MM.1S (cell line): ENCODE measurements around the gene WDR45B.

Experiments used
- CTCF ChIP-seq: fragments of 300-600 bp; sonication (generic); IDR thresholded peaks from 2 replicates; pipeline ENCODE4 v1.5.1; 2016; ENCODE audit warnings: antibody characterized with exemption, low read length, mixed read lengths
- EZH2 ChIP-seq: fragments of 300-600 bp; sonication (generic); optimal IDR thresholded peaks from 2 replicates; pipeline ENCODE3; 2017; ENCODE audit warnings: low read depth, mild to moderate bottlenecking, antibody characterized with exemption, low read length, mixed read lengths
- EZH2phosphoT487 ChIP-seq: fragments of 300-600 bp; sonication (generic); IDR thresholded peaks from 2 replicates; pipeline ENCODE4 v1.6.1; 2018; ENCODE audit warnings: antibody characterized with exemption, low read length

- TF ChIP-seq CTCF (no peak), EZH2 (no peak), EZH2phosphoT487 (no peak)
These were observed 9.7 kb upstream of the WDR45B start for GRCh38 chr17:82657926-82658325.
